Neural crest cell (in vitro differentiated cells): Measurements from ENCODE around the gene ZNF567. TPM values are rescaled to one million over a fixed set of nuclear protein-coding genes. Genes with fewer than 3 reads are reported as not detected.
A peak's percentile ranks its signal among the peaks of the same experiment; 100 is the strongest.

Experiments used
- DNase-seq: peaks from one replicate; pipeline ENCODE4 v3.0.0; 2021; ENCODE audit warnings: low read depth, mixed read lengths, low spot score
- H3K27ac Mint-ChIP-seq: one replicate; pipeline ENCODE4 v1.8.0; 2021; ENCODE audit warnings: mild to moderate bottlenecking, mixed read lengths; ENCODE audit not compliant: unreplicated experiment
- H3K27me3 Mint-ChIP-seq: 2 replicates; pipeline ENCODE4 v1.8.0; 2021; ENCODE audit warnings: low read depth, mild to moderate bottlenecking, mixed read lengths
- H3K36me3 Mint-ChIP-seq: 2 replicates; pipeline ENCODE4 v1.8.0; 2021; ENCODE audit warnings: low read depth, mild to moderate bottlenecking, mixed read lengths
- H3K4me1 Mint-ChIP-seq: 2 replicates; pipeline ENCODE4 v1.8.0; 2021; ENCODE audit warnings: mixed read lengths
- H3K4me3 Mint-ChIP-seq: one replicate; pipeline ENCODE4 v1.8.0; 2021; ENCODE audit warnings: mild to moderate bottlenecking, mixed read lengths
- H3K9me3 Mint-ChIP-seq: 2 replicates; pipeline ENCODE4 v1.8.0; 2021; ENCODE audit warnings: mixed read lengths
- total RNA-seq: library from RNA; stranded (reverse); gene quantifications from 2 replicates; pipeline ENCODE4 v1.2.1, GENCODE V29; 2021
- TF ChIP-seq, protein P1 (sequence below): fragments of 200-600 bp; sonication (generic); conservative IDR thresholded peaks from 2 replicates; pipeline ENCODE4 v1.5.0; 2021; ENCODE audit warnings: antibody characterized with exemption, mild to moderate bottlenecking

The ZNF567 gene
- total RNA-seq, 1 donor from 2014 or later: 10.3 TPM

DNA sequence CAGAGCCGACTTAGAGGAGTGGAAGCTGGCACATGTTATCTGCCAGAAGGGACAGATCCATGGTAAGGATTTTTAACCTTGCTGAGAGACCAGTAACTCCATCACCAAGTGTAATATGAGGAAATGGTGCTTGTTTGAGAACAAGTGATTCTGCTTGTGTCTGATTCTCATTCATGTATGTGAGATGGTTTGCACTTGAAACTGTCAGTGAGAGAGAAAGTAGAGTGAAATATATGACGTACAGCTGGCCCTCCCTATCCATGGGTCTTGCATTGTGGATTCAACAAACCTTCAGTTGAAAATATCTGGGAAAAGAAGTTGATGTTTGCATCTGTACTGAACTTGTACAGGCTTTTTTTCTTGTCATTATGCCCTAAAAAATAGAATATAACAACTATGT, 18.8 kb upstream of the ZNF567 start:
- TF ChIP-seq, protein P1, sequence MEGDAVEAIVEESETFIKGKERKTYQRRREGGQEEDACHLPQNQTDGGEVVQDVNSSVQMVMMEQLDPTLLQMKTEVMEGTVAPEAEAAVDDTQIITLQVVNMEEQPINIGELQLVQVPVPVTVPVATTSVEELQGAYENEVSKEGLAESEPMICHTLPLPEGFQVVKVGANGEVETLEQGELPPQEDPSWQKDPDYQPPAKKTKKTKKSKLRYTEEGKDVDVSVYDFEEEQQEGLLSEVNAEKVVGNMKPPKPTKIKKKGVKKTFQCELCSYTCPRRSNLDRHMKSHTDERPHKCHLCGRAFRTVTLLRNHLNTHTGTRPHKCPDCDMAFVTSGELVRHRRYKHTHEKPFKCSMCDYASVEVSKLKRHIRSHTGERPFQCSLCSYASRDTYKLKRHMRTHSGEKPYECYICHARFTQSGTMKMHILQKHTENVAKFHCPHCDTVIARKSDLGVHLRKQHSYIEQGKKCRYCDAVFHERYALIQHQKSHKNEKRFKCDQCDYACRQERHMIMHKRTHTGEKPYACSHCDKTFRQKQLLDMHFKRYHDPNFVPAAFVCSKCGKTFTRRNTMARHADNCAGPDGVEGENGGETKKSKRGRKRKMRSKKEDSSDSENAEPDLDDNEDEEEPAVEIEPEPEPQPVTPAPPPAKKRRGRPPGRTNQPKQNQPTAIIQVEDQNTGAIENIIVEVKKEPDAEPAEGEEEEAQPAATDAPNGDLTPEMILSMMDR: no peak
- peaks cover 65% of the 10 kb centered on the region for H3K36me3 Mint-ChIP-seq
- peak overlapping the region; percentile 80 for H3K4me3 Mint-ChIP-seq
- H3K9me3 Mint-ChIP-seq: peaks cover 30% of the 10 kb centered on the region
- no peak overlapping the region for H3K27ac Mint-ChIP-seq
- no peaks in the 10 kb centered on the region for H3K27me3 Mint-ChIP-seq
- no peak for DNase-seq
- peaks cover 36% of the 10 kb centered on the region for H3K4me1 Mint-ChIP-seq

DNA sequence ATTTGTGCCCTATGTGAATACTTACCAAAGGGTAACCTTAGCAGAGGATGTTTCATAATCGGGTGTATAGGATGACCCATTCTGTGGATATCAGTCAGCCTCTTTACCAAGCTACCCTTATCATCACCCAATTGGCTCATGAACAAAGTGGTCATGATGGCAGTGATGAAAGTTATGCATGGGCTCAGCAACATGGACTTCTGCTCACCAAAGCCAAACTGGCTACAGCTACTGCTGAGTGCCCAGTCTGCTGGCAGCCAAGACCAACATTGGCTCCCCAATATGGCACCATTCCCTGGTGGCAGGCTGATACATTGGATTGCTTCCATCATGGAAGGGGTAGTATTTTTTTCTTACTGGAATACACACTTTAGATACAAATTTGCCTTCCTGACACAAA, 15.0 kb upstream of the ZNF567 start:
- Mint-ChIP-seq H3K27ac (no peak overlapping the region), H3K9me3 (peaks cover 14% of the 10 kb centered on the region), H3K36me3 (peaks cover 49% of the 10 kb centered on the region), H3K4me3 (no peak overlapping the region), H3K4me1 (peaks cover 14% of the 10 kb centered on the region), H3K27me3 (no peaks in the 10 kb centered on the region)
- TF ChIP-seq, protein P1: no peak
- no peak for DNase-seq

DNA sequence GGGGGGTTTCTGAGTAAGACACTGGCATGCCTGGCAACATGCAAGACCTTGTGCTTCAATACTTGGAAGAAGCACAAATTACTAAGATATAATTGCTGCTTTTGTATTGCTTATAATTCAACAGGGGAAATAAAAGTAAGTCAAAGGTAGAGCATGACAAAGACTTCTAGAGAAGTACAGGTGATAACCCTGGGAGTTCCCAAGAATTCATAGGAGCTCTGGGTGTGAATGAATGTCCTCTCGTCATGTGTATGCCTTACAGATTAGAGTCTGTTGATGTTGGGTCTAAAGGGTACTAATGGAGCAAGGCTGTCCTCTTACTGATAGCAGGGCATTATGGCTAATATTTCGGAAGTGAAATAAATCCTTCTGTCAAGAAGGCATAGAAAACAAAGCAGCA, 13.2 kb upstream of the ZNF567 start:
- peaks cover 3% of the 10 kb centered on the region for H3K4me1 Mint-ChIP-seq
- no peaks in the 10 kb centered on the region for H3K27me3 Mint-ChIP-seq
- no peak overlapping the region for H3K4me3 Mint-ChIP-seq
- no peak overlapping the region for H3K27ac Mint-ChIP-seq
- DNase-seq: no peak
- TF ChIP-seq, protein P1: no peak
- peaks cover 13% of the 10 kb centered on the region for H3K9me3 Mint-ChIP-seq
- H3K36me3 Mint-ChIP-seq: peaks cover 55% of the 10 kb centered on the region

DNA sequence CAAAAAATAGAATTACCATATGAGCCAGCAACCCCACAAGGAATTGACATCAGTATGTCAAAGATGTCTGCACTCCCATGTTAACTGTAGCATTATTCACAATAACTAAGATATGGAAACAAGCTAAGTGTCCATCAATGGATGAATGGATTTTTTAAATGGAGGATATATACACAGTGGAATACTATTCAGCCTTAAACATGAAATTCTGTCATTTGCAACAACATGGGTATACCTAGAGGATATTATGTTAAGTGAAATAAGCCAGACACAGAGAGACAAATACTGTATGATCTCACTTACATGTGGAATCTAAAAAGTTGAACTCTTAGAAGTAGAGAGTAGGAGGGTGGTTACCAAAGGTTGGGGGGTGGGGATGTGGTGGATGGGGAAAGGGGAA, 8.0 kb upstream of the ZNF567 start:
- Mint-ChIP-seq H3K4me3 (no peak overlapping the region), H3K9me3 (peaks cover 12% of the 10 kb centered on the region), H3K36me3 (peaks cover 45% of the 10 kb centered on the region)

DNA sequence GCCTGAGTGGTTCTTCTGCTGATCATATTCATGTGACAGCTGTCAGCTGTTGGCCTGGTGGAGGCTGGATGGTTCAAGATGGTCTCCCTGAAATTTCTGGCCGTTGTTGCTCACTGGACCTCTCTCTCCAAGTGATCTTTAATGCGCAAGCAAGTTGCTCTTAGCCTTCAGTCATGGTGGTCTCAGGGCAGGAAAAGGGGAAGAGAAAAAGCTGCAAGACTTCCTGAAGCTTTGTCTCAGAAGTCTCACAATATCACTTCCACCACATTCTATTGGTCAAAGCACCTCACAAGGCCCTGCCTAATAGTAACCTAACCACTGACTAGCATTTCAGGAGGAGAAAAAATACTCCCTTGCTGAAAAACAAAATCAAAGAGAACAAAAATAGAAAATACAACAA, 1.6 kb upstream of the ZNF567 start:
- DNase-seq: no peak
- Mint-ChIP-seq H3K36me3 (peaks cover 49% of the 10 kb centered on the region), H3K4me1 (peaks cover 26% of the 10 kb centered on the region), H3K27ac (no peak overlapping the region), H3K9me3 (peaks cover 8% of the 10 kb centered on the region), H3K4me3 (peak overlapping the region; percentile 99), H3K27me3 (peaks cover 3% of the 10 kb centered on the region)
- TF ChIP-seq, protein P1: no peak

More for the DNA sequence above, 8.0 kb upstream of the ZNF567 start:
- DNase-seq: no peak
- Mint-ChIP-seq H3K4me1 (no peaks in the 10 kb centered on the region), H3K27me3 (no peaks in the 10 kb centered on the region), H3K27ac (no peak overlapping the region)
- TF ChIP-seq, protein P1: no peak
